Activated CD8-positive, alpha-beta T cell treated with anti-CD3 and anti-CD28 coated beads for 36 hours (primary cell): Measurements from ENCODE around the gene PKNOX2. TPM values are rescaled to one million over a fixed set of nuclear protein-coding genes. Genes with fewer than 3 reads are reported as not detected.
A peak's percentile ranks its signal among the peaks of the same experiment; 100 is the strongest.

ENCODE experiments used
- ATAC-seq: fragments of 200-7000 bp; cut with Tn5 transposase; one replicate; pipeline ENCODE4 v1.10.0; 2021; ENCODE audit warnings: mild to moderate bottlenecking, moderate library complexity
- CTCF ChIA-PET: fragments of 350-600 bp; sonication (Branson Sonifier 250); formaldehyde crosslinking; loops from one replicate; lab custom pipeline; 2021; ENCODE audit warnings: antibody characterized with exemption; lab: Charles Lee
- POLR2A ChIA-PET: fragments of 350-600 bp; sonication (Branson Sonifier 250); formaldehyde crosslinking; loops from one replicate; lab custom pipeline; 2021; ENCODE audit warnings: antibody characterized with exemption; lab: Charles Lee
- DNase-seq: peaks from one replicate; pipeline ENCODE4 v3.0.0-alpha.2; 2020
- H3K27ac Mint-ChIP-seq: one replicate; pipeline ENCODE4 v1.8.0; 2021; ENCODE audit warnings: mild to moderate bottlenecking, mixed read lengths
- H3K27me3 Mint-ChIP-seq: one replicate; pipeline ENCODE4 v1.8.0; 2021; ENCODE audit warnings: mixed read lengths
- H3K36me3 Mint-ChIP-seq: one replicate; pipeline ENCODE4 v1.8.0; 2021; ENCODE audit warnings: low read depth, mixed read lengths
- H3K4me1 Mint-ChIP-seq: one replicate; pipeline ENCODE4 v1.8.0; 2021; ENCODE audit warnings: low read depth, mixed read lengths
- H3K4me3 Mint-ChIP-seq: one replicate; pipeline ENCODE4 v1.8.0; 2021; ENCODE audit warnings: mild to moderate bottlenecking, moderate library complexity, mixed read lengths
- H3K9me3 Mint-ChIP-seq: one replicate; pipeline ENCODE4 v1.8.0; 2021; ENCODE audit warnings: mixed read lengths
- intact Hi-C: fragments of 100-400 bp; cut with micrococcal nuclease; formaldehyde crosslinking; loops from one replicate; pipeline ENCODE4 v1.10.0; 2022
- total RNA-seq, 2 experiments: library from RNA; stranded (reverse); gene quantifications; one replicate each; pipeline ENCODE4 v1.2.3, GENCODE V29; 2021
- TF ChIP-seq, protein P1 (sequence below): fragments of 200-600 bp; IDR thresholded peaks from one replicate; pipeline ENCODE4 v1.8.0; 2022; ENCODE audit warnings: antibody characterized with exemption, mild to moderate bottlenecking

Gene PKNOX2
- total RNA-seq, 2 experiments from 2014 or later, result not detected

- H3K9me3 Mint-ChIP-seq, result no peaks in the 10 kb centered on the region
- DNase-seq, result no peak
- no peaks in the 10 kb centered on the region for H3K4me1 Mint-ChIP-seq
- intact Hi-C loops, result no loop called here
- peaks cover 25% of the 10 kb centered on the region for H3K27me3 Mint-ChIP-seq
- TF ChIP-seq, protein P1, sequence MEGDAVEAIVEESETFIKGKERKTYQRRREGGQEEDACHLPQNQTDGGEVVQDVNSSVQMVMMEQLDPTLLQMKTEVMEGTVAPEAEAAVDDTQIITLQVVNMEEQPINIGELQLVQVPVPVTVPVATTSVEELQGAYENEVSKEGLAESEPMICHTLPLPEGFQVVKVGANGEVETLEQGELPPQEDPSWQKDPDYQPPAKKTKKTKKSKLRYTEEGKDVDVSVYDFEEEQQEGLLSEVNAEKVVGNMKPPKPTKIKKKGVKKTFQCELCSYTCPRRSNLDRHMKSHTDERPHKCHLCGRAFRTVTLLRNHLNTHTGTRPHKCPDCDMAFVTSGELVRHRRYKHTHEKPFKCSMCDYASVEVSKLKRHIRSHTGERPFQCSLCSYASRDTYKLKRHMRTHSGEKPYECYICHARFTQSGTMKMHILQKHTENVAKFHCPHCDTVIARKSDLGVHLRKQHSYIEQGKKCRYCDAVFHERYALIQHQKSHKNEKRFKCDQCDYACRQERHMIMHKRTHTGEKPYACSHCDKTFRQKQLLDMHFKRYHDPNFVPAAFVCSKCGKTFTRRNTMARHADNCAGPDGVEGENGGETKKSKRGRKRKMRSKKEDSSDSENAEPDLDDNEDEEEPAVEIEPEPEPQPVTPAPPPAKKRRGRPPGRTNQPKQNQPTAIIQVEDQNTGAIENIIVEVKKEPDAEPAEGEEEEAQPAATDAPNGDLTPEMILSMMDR, result no peak
- no peak overlapping the region for H3K27ac Mint-ChIP-seq
- no peak for ATAC-seq
- ChIA-PET CTCF (interaction anchor here (1.7 kb wide), 1 partner anchor 13 kb away, joined by 6 read pairs; no protein-coding TSS in a partner anchor), POLR2A (no interaction called here)
- H3K4me3 Mint-ChIP-seq, result no peak overlapping the region
- no peaks in the 10 kb centered on the region for H3K36me3 Mint-ChIP-seq
Measured at GRCh38 chr11:125153837-125154236, 10.7 kb upstream of the PKNOX2 start.

DNA sequence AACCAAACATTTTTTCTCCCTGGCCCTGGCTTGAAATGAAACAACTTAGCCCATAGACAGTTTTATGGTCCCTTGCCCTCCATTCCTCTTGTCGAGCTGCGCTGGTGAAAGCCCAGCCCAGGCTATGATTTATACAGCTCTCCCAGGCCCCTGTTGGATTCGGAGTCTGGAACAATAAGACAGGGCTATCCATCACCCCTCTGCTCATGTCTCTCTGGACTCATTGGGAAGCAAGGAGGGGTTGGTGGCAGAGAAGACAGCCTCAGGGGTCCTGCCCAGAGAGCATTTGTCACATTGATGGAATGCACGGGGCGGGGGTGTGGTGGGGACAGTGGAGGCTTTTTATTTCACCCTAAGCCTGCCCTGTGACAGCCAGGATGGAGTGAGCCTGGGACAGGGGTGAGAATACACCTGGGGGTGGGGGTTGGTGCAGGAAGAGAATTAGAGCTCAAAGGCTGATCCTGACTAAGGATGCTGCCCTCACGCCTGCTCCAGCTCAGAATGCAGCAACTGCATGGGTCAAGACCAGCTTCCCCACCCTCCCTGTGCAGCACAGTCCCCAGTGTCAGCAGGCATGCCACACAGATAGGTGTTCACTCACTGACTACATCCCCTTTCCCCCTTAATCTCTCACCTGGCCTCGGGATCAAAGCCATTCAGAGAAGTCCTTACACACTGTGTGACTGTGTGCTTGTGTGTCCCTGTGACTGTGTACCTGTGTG, 10.0 kb upstream of the PKNOX2 start:
- H3K4me3 Mint-ChIP-seq, result no peak overlapping the region
- TF ChIP-seq, protein P1, result no peak
- no peak for DNase-seq
- no peaks in the 10 kb centered on the region for H3K9me3 Mint-ChIP-seq
- ChIA-PET CTCF (no interaction called here), POLR2A (no interaction called here)
- no peak overlapping the region for H3K27ac Mint-ChIP-seq
- ATAC-seq, result peak; percentile 17
- H3K4me1 Mint-ChIP-seq, result no peaks in the 10 kb centered on the region
- intact Hi-C loops, result no loop called here
- H3K36me3 Mint-ChIP-seq, result no peaks in the 10 kb centered on the region
- H3K27me3 Mint-ChIP-seq, result peaks cover 25% of the 10 kb centered on the region

- Mint-ChIP-seq H3K4me3 (no peak overlapping the region), H3K9me3 (no peaks in the 10 kb centered on the region), H3K4me1 (no peaks in the 10 kb centered on the region), H3K27ac (no peak overlapping the region), H3K27me3 (peaks cover 25% of the 10 kb centered on the region), H3K36me3 (no peaks in the 10 kb centered on the region)
- intact Hi-C loops, result no loop called here
- DNase-seq (no peak), ATAC-seq (no peak)
- TF ChIP-seq, protein P1, result no peak
- POLR2A ChIA-PET, result no interaction called here
- CTCF ChIA-PET, result no interaction called here
Measured at GRCh38 chr11:125155100-125155444, 9.5 kb upstream of the PKNOX2 start.

GRCh38 chr11:125155767-125156166, 8.8 kb upstream of the PKNOX2 start:
- POLR2A ChIA-PET, result no interaction called here
- CTCF ChIA-PET, result no interaction called here
- Mint-ChIP-seq H3K36me3 (no peaks in the 10 kb centered on the region), H3K27me3 (peaks cover 28% of the 10 kb centered on the region), H3K9me3 (no peaks in the 10 kb centered on the region), H3K4me1 (no peaks in the 10 kb centered on the region), H3K27ac (no peak overlapping the region), H3K4me3 (no peak overlapping the region)
- TF ChIP-seq, protein P1, result no peak
- ATAC-seq (no peak), DNase-seq (no peak)
- intact Hi-C loops, result no loop called here

DNA sequence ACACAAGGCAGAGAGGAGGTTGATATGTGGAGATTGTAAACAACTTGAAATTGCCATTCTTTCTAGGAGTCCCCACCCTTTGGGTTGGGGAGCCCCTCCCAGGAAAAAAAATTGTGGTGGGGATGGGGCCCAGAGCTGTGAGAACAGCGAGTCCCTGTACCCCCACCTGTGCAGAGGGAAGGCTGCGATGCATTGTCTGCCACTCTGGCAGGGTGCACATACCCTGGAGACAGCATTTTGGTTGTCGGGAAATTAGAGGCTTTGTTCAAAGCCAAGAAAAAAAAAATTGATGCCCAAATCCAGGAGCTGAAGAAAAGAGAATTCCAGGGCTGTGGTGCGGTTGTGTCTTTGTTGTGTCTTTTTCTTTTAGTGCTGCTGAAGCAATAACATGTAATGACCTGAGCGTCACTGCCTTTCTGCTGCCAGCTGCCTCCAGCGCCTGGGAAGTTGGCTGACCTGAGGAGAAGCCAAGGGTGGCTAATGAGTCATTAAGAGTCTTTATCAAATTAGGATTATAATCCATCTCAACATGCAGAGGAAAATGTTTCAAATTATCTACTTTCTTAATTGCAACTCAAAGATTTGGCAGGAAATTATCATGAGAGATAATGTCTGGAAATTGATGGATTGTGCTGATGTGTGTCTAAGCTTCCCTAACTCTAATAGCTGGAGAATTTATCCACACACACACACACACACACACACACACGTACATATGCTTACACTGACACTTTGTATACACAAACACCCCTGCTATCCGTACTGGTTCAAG, 8.0 kb upstream of the PKNOX2 start:
- Mint-ChIP-seq H3K36me3 (no peaks in the 10 kb centered on the region), H3K9me3 (no peaks in the 10 kb centered on the region), H3K4me1 (no peaks in the 10 kb centered on the region), H3K4me3 (no peak overlapping the region), H3K27me3 (peaks cover 29% of the 10 kb centered on the region), H3K27ac (no peak overlapping the region)
- POLR2A ChIA-PET, result no interaction called here
- ATAC-seq (no peak), DNase-seq (no peak)
- CTCF ChIA-PET, result interaction anchor here (1.7 kb wide), 1 partner anchor 189 kb away, joined by 5 read pairs; no protein-coding TSS in a partner anchor
- intact Hi-C loops, result no loop called here
- TF ChIP-seq, protein P1, result no peak
